ENCODE data around the gene SMAD7. TPM values are rescaled to one million over a fixed set of nuclear protein-coding genes. Genes with fewer than 3 reads are reported as not detected.

The SMAD7 gene
- total RNA-seq, 4 donors from 2014 or later, result 22.4 to 48.4 (median 29.3) TPM

DNA sequence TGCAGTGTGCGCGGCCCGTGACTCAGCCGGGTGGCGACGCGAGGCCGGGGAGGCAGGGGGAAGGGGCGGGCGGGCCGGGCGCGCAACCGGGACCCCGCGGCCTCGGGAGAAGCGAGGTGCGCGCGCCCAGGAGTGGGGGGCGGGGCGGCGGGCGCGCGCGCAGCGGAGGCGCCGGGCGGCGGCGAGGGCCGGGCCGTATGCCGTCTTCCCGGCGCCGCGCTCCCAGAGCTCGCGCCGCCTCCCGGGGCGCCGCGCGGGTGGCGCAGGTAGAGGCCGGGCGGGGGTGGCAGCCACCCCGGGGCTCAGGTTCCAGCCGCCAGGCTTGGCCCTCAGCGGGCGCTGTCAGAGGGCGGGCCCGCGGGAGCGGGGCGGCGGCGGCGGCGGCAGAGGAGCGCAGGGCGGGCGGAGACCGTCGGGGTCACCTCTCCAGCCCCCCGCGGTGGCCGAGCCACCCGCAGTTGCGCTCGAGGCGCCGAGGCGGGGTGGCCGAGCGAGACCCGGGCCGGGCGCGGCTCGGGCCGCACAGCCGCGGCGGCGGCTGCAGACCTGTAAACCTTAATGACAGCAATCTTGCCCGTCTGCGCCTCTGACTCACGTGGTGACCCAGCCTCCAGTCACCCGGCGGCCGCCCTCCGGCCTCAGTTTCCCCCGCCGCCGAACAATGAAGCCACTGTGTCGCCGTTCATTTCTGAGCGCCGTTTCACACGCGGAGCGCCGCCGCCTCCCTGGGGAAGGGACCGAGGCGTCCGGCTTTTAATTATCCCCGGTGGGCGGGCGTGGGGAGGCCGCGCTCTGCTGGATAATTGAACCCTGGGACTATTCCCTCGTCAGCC is 25.3 kb upstream of the SMAD7 start:
- Histone ChIP-seq H3K4me3 (peak overlapping the region; percentile 49 to 89), H3K27me3 (no peaks in the 10 kb centered on the region), H3K4me1 (peaks cover 0 to 3% of the 10 kb centered on the region in 2 donors), H3K9me3 (no peaks in the 10 kb centered on the region), H3K27ac (peak overlapping the region; percentile 70 to 78), H3K36me3 (no peaks in the 10 kb centered on the region)
- intact Hi-C loops (cut with DNase I; ENCODE audit: low total_unique reads), result no loop called here
- TF ChIP-seq POLR2A (IDR thresholded peaks at IDR 0.05) (peak in 1 of 2 donors; percentile 43), CTCF (IDR thresholded peaks at IDR 0.05) (peak in 2 of 4 experiments; percentile 17 to 21)
- peak in 1 of 2 donors; percentile 71 for DNase-seq

DNA sequence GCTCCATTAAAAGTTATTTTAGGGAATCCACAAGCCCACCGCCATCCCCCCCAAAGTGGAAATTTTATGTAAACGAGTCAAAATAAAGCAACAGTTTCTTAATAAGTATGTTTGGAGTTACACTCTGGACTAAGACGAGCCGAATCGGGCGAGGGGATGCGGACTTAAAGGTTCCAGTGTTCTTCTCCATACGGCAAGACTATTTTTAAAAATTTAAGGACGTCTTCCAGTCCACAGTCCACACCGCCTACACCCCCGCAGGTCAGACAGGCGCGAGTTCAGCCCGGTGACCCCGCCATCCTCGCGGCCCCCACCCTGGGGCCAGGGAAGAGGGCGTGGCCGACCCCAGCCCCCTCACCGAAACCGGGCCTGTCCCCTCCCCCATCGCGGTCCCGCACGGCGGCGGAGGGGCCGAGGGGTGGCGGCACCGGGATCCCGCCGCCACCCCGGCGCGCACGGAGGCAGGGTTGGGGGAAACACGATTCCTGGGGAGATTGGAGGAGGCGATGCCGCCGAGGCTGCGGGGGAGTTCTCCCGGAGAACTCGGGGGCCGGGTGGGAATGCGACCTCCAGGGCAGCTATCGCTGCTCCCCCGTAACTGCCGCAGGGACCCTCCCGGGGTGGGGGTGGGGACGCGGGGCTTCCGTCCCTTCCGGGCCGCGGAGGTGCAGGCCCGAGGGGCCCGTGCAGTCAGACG is 24.5 kb upstream of the SMAD7 start:
- peak overlapping the region; percentile 70 to 78 for H3K27ac ChIP-seq
- H3K4me3 ChIP-seq, result peak overlapping the region; percentile 49 to 89
- TF ChIP-seq CTCF (IDR thresholded peaks at IDR 0.05), result peak in 1 of 4 experiments; percentile 4
- no peak for TF ChIP-seq POLR2A (IDR thresholded peaks at IDR 0.05)
- peaks cover 0 to 3% of the 10 kb centered on the region in 2 donors for H3K4me1 ChIP-seq
- H3K27me3 ChIP-seq, result no peaks in the 10 kb centered on the region
- intact Hi-C loops (cut with DNase I; ENCODE audit: low total_unique reads), result no loop called here
- H3K36me3 ChIP-seq, result no peaks in the 10 kb centered on the region
- peak in 1 of 2 donors; percentile 47 for DNase-seq
- no peaks in the 10 kb centered on the region for H3K9me3 ChIP-seq

- intact Hi-C loops (cut with DNase I; ENCODE audit: low total_unique reads), result no loop called here
- Histone ChIP-seq H3K9me3 (no peaks in the 10 kb centered on the region), H3K27ac (peak overlapping the region; percentile 70 to 78), H3K27me3 (no peaks in the 10 kb centered on the region), H3K4me3 (peak overlapping the region; percentile 49 to 89), H3K4me1 (peaks cover 0 to 3% of the 10 kb centered on the region in 2 donors), H3K36me3 (no peaks in the 10 kb centered on the region)
- no peak for TF ChIP-seq POLR2A (IDR thresholded peaks at IDR 0.05)
- TF ChIP-seq CTCF (IDR thresholded peaks at IDR 0.05), result no peak
- DNase-seq, result no peak
Measured at GRCh38 chr18:48974304-48975119, 23.7 kb upstream of the SMAD7 start.

- no peak overlapping the region for H3K4me3 ChIP-seq
- peak overlapping the region; percentile 70 to 78 for H3K27ac ChIP-seq
- H3K4me1 ChIP-seq, result peaks cover 0 to 3% of the 10 kb centered on the region in 2 donors
- DNase-seq, result peak in 1 of 2 donors; percentile 52
- no peaks in the 10 kb centered on the region for H3K36me3 ChIP-seq
- TF ChIP-seq POLR2A (IDR thresholded peaks at IDR 0.05) (no peak), CTCF (IDR thresholded peaks at IDR 0.05) (no peak)
- intact Hi-C loops (cut with DNase I; ENCODE audit: low total_unique reads), result no loop called here
- no peaks in the 10 kb centered on the region for H3K9me3 ChIP-seq
- H3K27me3 ChIP-seq, result no peaks in the 10 kb centered on the region
Measured at GRCh38 chr18:48973731-48974130, 23.0 kb upstream of the SMAD7 start.
